Central memory CD8-positive, alpha-beta T cell (primary cell): ENCODE measurements around the gene CASP10.

Experiments
- ATAC-seq: fragments of 150-1000 bp; cut with Tn5 transposase; replicated peaks from 2 replicates; pipeline ENCODE4 v1.10.0; 2022; ENCODE audit warnings: mild to moderate bottlenecking, moderate FRiP score, moderate number of reproducible peaks; ENCODE audit not compliant: poor library complexity, severe bottlenecking; ENCODE audit errors: extremely low read depth
- DNase-seq, 2 donors: peaks; one replicate each; pipeline ENCODE4 v3.0.0; 2021; ENCODE audit warnings: low spot score in 2 of 2
- H3K27ac Mint-ChIP-seq: one replicate; pipeline ENCODE4 v1.8.0; 2022; ENCODE audit warnings: low read depth, mild to moderate bottlenecking, moderate library complexity, mixed read lengths
- H3K27me3 Mint-ChIP-seq: one replicate; pipeline ENCODE4 v1.8.0; 2022; ENCODE audit warnings: mixed read lengths
- H3K36me3 Mint-ChIP-seq: one replicate; pipeline ENCODE4 v1.8.0; 2022; ENCODE audit warnings: mild to moderate bottlenecking, moderate library complexity, mixed read lengths; ENCODE audit not compliant: insufficient read depth
- H3K4me1 Mint-ChIP-seq: one replicate; pipeline ENCODE4 v1.8.0; 2022; ENCODE audit warnings: mixed read lengths
- H3K4me3 Mint-ChIP-seq: one replicate; pipeline ENCODE4 v1.8.0; 2022; ENCODE audit warnings: mild to moderate bottlenecking, moderate library complexity, mixed read lengths
- H3K9me3 Mint-ChIP-seq: one replicate; pipeline ENCODE4 v1.8.0; 2022; ENCODE audit warnings: mixed read lengths

CASP10 gene

GRCh38 chr2:201191132-201191875 lies 8.4 kb downstream of the CASP10 start:
- Mint-ChIP-seq H3K4me3 (peak overlapping the region; percentile 46), H3K27ac (peak overlapping the region; percentile 72)

GRCh38 chr2:201194097-201194496 lies 11.2 kb downstream of the CASP10 start:
- H3K27ac Mint-ChIP-seq: peak overlapping the region; percentile 67

More at GRCh38 chr2:201191132-201191875, 8.4 kb downstream of the CASP10 start:
- Mint-ChIP-seq H3K36me3 (peaks cover 22% of the 10 kb centered on the region), H3K9me3 (no peaks in the 10 kb centered on the region), H3K27me3 (no peaks in the 10 kb centered on the region), H3K4me1 (peaks cover 45% of the 10 kb centered on the region)
- peak; percentile 82 for ATAC-seq
- DNase-seq: no peak

DNA sequence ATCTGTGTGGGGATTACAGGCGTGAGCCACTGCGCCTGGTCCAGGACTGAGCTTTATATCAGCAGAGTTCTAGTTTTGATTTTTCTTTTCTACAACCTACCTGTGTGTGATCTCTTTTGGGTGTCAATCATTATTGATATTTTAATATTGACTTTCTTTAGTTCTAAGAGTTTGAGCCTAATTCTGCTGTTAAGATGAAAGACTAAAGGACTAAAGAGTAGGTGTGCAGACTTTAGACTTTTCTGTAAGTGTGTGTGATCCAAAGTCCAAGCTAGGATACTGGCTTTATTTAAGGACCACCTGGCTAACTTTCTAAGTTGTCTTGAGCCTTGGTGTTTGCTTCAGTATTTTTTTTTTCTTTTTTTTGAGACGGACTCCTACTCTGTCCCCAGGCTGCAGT lies 12.4 kb downstream of the CASP10 start:
- peaks cover 40% of the 10 kb centered on the region for H3K4me1 Mint-ChIP-seq
- H3K27me3 Mint-ChIP-seq: no peaks in the 10 kb centered on the region
- H3K27ac Mint-ChIP-seq: peak overlapping the region; percentile 67
- H3K4me3 Mint-ChIP-seq: no peak overlapping the region
- peaks cover 29% of the 10 kb centered on the region for H3K36me3 Mint-ChIP-seq
- ATAC-seq (no peak), DNase-seq (no peak)
- no peaks in the 10 kb centered on the region for H3K9me3 Mint-ChIP-seq

More at GRCh38 chr2:201194097-201194496, 11.2 kb downstream of the CASP10 start:
- Mint-ChIP-seq H3K36me3 (peaks cover 21% of the 10 kb centered on the region), H3K27me3 (no peaks in the 10 kb centered on the region), H3K4me1 (peaks cover 44% of the 10 kb centered on the region), H3K4me3 (peak overlapping the region; percentile 58), H3K9me3 (no peaks in the 10 kb centered on the region)
- ATAC-seq (peak; percentile 74), DNase-seq (no peak)

- DNase-seq (no peak), ATAC-seq (no peak)
- Mint-ChIP-seq H3K27ac (no peak overlapping the region), H3K27me3 (no peaks in the 10 kb centered on the region), H3K36me3 (peaks cover 30% of the 10 kb centered on the region), H3K9me3 (no peaks in the 10 kb centered on the region), H3K4me1 (peaks cover 38% of the 10 kb centered on the region), H3K4me3 (no peak overlapping the region)
Observed at GRCh38 chr2:201196003-201196402, 13.1 kb downstream of the CASP10 start.

GRCh38 chr2:201196803-201197202 lies 13.9 kb downstream of the CASP10 start:
- H3K4me1 Mint-ChIP-seq: peaks cover 30% of the 10 kb centered on the region
- no peak overlapping the region for H3K27ac Mint-ChIP-seq
- H3K36me3 Mint-ChIP-seq: peaks cover 33% of the 10 kb centered on the region
- no peaks in the 10 kb centered on the region for H3K9me3 Mint-ChIP-seq
- no peak for ATAC-seq
- DNase-seq: no peak
- H3K27me3 Mint-ChIP-seq: no peaks in the 10 kb centered on the region
- no peak overlapping the region for H3K4me3 Mint-ChIP-seq

DNA sequence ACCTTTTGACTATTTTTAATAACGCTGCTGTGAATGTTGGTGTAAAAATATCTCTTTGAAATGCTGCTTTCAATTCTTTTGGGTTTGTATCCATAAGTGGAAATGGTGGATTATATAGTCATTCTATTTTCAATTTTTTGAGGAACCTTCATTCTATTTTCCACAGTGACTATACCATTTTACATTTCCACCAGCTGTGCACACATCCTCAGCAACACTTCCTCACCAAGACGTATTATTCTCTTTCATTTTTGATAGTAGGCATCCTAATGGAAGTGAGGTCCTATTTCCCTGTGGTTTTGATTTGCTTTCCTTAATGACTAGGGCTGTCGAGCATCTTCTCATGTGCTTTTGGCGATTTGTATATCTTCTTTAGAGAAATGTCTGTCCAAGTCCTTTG lies 14.8 kb downstream of the CASP10 start:
- Mint-ChIP-seq H3K27ac (no peak overlapping the region), H3K4me3 (no peak overlapping the region), H3K27me3 (no peaks in the 10 kb centered on the region), H3K36me3 (peaks cover 33% of the 10 kb centered on the region), H3K4me1 (peaks cover 21% of the 10 kb centered on the region), H3K9me3 (no peaks in the 10 kb centered on the region)
- ATAC-seq (no peak), DNase-seq (no peak)

DNA sequence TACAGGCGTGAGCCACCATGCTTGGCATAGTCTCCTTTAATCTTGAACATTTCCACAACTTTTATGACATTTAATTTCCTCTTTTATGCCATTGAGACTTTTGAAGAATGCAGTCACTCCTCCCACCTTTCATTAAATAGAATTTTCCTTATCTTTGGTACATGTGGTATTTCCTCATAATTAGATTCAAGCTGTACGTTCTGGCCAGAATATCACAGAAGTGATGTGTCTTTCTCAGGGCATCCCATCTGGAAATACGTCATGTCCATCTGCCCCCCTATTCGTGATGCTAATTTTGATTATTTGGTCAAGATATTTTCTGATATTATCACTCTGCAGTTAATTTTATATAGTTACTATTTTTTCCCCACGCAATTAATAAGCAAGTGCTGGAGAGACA lies 16.9 kb downstream of the CASP10 start:
- ATAC-seq (no peak), DNase-seq (no peak)
- H3K4me1 Mint-ChIP-seq: peaks cover 5% of the 10 kb centered on the region
- H3K27ac Mint-ChIP-seq: peak overlapping the region; percentile 58
- H3K36me3 Mint-ChIP-seq: peaks cover 31% of the 10 kb centered on the region
- no peaks in the 10 kb centered on the region for H3K9me3 Mint-ChIP-seq
- H3K4me3 Mint-ChIP-seq: no peak overlapping the region
- no peaks in the 10 kb centered on the region for H3K27me3 Mint-ChIP-seq

DNA sequence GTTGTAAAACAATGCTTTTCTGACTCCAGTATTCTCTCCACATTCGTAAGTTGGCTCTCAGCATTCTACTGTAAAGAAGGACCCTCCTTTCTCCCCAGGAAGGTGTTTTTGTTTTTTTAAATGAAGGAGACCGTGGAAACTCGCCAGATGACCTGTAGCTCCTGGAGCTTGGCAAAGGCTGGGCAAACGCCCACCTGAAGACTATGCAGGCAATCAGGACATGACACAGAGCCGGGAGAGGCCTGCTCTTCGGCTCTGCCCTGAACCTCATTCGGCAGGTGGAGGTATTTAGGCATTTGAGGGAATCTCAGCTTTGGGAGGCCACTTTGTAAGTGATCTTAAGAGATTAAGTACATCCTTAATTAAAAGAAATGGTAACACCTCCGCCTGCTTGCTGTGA lies 17.4 kb downstream of the CASP10 start:
- H3K4me1 Mint-ChIP-seq: peaks cover 5% of the 10 kb centered on the region
- ATAC-seq: no peak
- no peaks in the 10 kb centered on the region for H3K27me3 Mint-ChIP-seq
- H3K36me3 Mint-ChIP-seq: peaks cover 31% of the 10 kb centered on the region
- DNase-seq: no peak
- no peak overlapping the region for H3K4me3 Mint-ChIP-seq
- H3K9me3 Mint-ChIP-seq: no peaks in the 10 kb centered on the region
- H3K27ac Mint-ChIP-seq: peak overlapping the region; percentile 58

DNA sequence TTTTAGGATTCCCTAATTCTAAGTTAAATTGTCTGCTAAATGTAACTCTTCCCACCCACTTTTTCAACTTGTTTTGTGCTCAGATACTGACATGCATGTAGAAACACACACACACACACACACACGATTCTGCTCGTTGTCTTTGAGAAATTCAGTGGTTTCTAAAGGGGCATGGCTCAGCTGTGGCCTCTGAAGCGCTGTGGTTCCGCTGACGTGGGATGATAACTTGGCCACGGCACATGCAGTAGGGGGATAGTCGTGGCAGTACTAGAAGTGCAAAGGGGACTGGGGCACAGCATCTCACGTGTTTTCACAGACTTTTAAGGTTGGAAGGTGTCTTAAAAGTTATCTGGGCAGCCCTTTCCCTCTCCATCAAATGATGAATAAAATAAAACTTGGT lies 18.4 kb downstream of the CASP10 start:
- no peak overlapping the region for H3K4me3 Mint-ChIP-seq
- DNase-seq: no peak
- no peaks in the 10 kb centered on the region for H3K9me3 Mint-ChIP-seq
- H3K27me3 Mint-ChIP-seq: no peaks in the 10 kb centered on the region
- H3K36me3 Mint-ChIP-seq: peaks cover 30% of the 10 kb centered on the region
- peaks cover 5% of the 10 kb centered on the region for H3K4me1 Mint-ChIP-seq
- no peak overlapping the region for H3K27ac Mint-ChIP-seq
- no peak for ATAC-seq

- H3K4me3 Mint-ChIP-seq: no peak overlapping the region
- H3K27me3 Mint-ChIP-seq: no peaks in the 10 kb centered on the region
- no peak for ATAC-seq
- no peak overlapping the region for H3K27ac Mint-ChIP-seq
- H3K36me3 Mint-ChIP-seq: peaks cover 21% of the 10 kb centered on the region
- peaks cover under 1% of the 10 kb centered on the region for H3K4me1 Mint-ChIP-seq
- no peaks in the 10 kb centered on the region for H3K9me3 Mint-ChIP-seq
- no peak for DNase-seq
Observed at GRCh38 chr2:201203916-201204654, 21.1 kb downstream of the CASP10 start.

DNA sequence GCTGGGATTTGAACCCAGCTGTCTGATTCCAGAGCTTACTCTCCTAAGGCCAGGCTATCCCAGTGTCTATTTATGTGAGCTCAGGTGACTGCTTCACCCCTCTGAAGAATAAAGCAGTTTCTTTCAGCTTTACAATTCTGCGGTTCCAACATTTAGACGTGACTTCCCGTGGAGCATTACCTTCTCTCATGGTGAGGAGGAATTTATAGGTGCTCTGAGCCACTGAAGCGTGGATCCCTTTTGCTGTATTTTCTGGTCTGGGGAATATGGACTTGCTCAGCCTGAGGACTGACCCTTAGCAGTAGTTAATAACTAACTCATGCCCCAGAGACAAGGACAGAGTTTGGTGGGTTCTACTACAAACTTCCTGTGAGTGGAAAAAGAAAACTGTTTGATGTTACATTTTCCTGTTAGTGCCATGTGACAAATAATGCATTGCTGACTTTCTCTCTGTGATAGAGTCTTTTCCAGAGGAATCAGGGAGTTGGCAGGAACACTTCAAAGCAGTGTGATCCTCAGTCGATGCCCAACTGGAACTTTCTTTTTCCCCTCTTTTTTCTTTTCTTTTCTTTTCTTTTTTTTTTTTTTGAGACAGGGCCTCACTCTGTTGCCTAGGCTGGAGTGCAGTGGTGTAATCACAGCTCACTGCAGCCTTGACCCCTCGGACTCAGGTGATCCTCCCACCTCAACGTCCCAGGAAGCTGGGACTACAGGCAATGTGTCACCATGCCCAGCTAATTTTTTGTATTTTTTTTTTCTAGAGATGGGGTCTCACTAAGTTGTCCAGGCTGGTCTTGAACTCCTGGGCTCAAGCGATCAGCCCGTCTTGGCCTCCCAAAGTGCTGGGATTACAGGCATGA lies 21.9 kb downstream of the CASP10 start:
- ATAC-seq (no peak), DNase-seq (no peak)
- Mint-ChIP-seq H3K27ac (peak overlapping the region; percentile 64), H3K4me1 (no peaks in the 10 kb centered on the region), H3K4me3 (no peak overlapping the region), H3K9me3 (no peaks in the 10 kb centered on the region), H3K36me3 (peaks cover 17% of the 10 kb centered on the region), H3K27me3 (no peaks in the 10 kb centered on the region)

DNA sequence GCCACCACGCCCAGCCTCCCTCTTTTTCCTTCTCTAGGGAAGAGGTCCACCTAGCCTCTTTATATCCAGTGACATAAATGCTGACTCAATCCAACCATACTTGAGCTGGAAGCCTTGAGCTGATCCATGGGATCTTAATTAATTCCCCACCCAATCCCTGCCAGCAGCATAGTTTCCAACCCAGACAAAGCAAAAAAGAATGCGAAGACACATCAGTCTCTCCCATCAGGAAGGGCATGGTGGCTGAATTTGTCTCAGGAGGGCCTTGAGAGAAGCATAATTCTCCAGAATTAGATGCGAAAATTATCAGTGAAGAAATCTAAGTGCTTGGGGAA lies 22.5 kb downstream of the CASP10 start:
- peak overlapping the region; percentile 64 for H3K27ac Mint-ChIP-seq
- no peak overlapping the region for H3K4me3 Mint-ChIP-seq
- no peaks in the 10 kb centered on the region for H3K9me3 Mint-ChIP-seq
- no peak for ATAC-seq
- H3K4me1 Mint-ChIP-seq: no peaks in the 10 kb centered on the region
- no peaks in the 10 kb centered on the region for H3K27me3 Mint-ChIP-seq
- peaks cover 14% of the 10 kb centered on the region for H3K36me3 Mint-ChIP-seq
- no peak for DNase-seq
